OCI-LY3 (cell line): ENCODE measurements around the gene FGD3.
A peak's percentile ranks its signal among the peaks of the same experiment; 100 is the strongest.

ENCODE experiments used
- H2AFZ ChIP-seq: fragments of 200-600, 300-600 bp; shearing (Covaris generic); 2 replicates; pipeline ENCODE4 v1.6.0; 2014; ENCODE audit warnings: antibody characterized with exemption, low read depth, low read length
- H3K27ac ChIP-seq: fragments of 200-600, 300-600 bp; sonication (generic); 2 replicates; pipeline ENCODE4 v1.5.1; 2014; ENCODE audit warnings: mild to moderate bottlenecking, low read length, moderate library complexity, mixed read lengths
- H3K27me3 ChIP-seq: fragments of 200-600, 300-600 bp; sonication (generic); 2 replicates; pipeline ENCODE4 v1.6.1; 2014; ENCODE audit warnings: low read depth, low read length, mixed read lengths
- H3K36me3 ChIP-seq: fragments of 200-600, 300-600 bp; sonication (generic); replicated peaks from 2 replicates; pipeline ENCODE3; 2014; ENCODE audit warnings: low read depth, low read length, mixed read lengths
- H3K4me1 ChIP-seq: fragments of 300-600, 200-600 bp; sonication (generic); 2 replicates; pipeline ENCODE4 v1.6.1; 2014; ENCODE audit warnings: low read length, mixed read lengths
- H3K4me2 ChIP-seq: fragments of 200-600, 300-600 bp; sonication (generic); 2 replicates; pipeline ENCODE4 v1.6.1; 2014; ENCODE audit warnings: low read length, mixed read lengths
- H3K4me3 ChIP-seq: fragments of 300-600, 200-600 bp; sonication (generic); 2 replicates; pipeline ENCODE4 v1.5.1; 2014; ENCODE audit warnings: antibody characterized with exemption, mild to moderate bottlenecking, low read length, moderate library complexity
- H3K79me2 ChIP-seq: fragments of 300-600, 200-600 bp; shearing (Covaris generic); 2 replicates; pipeline ENCODE4 v1.6.1; 2014; ENCODE audit warnings: mild to moderate bottlenecking, low read length, mixed read lengths
- H3K9ac ChIP-seq: fragments of 300-600, 200-600 bp; shearing (Covaris generic); 2 replicates; pipeline ENCODE4 v1.6.0; 2014; ENCODE audit warnings: mild to moderate bottlenecking, low read length, moderate library complexity
- H3K9me3 ChIP-seq: fragments of 200-600, 300-600 bp; shearing (Covaris generic); 2 replicates; pipeline ENCODE4 v1.6.1; 2014; ENCODE audit warnings: low read length, mixed read lengths; ENCODE audit not compliant: insufficient read depth
- H4K20me1 ChIP-seq: fragments of 200-600, 300-600 bp; sonication (generic); 2 replicates; pipeline ENCODE4 v1.6.1; 2016; ENCODE audit warnings: low read length, mixed read lengths; ENCODE audit not compliant: insufficient read depth
- CTCF ChIP-seq: fragments of 200-600, 300-600 bp; sonication (generic); IDR thresholded peaks from 2 replicates; pipeline ENCODE4 v1.5.1; 2014; ENCODE audit warnings: antibody characterized with exemption, low read length, low read depth
- EZH2phosphoT487 ChIP-seq: fragments of 200-600 bp; shearing (Covaris generic); IDR thresholded peaks from 2 replicates; pipeline ENCODE4 v1.6.1; 2018; ENCODE audit warnings: antibody characterized with exemption, mixed run types, low read depth

The FGD3 gene

GRCh38 chr9:93002700-93003099 lies 55.4 kb downstream of the FGD3 start:
- no peak overlapping the region for H3K27ac ChIP-seq
- no peak for TF ChIP-seq EZH2phosphoT487
- TF ChIP-seq CTCF = no peak
- H2AFZ ChIP-seq = no peak overlapping the region
- no peak overlapping the region for H3K9ac ChIP-seq
- H3K4me3 ChIP-seq = no peak overlapping the region
- H3K36me3 ChIP-seq = no peaks in the 10 kb centered on the region
- no peaks in the 10 kb centered on the region for H4K20me1 ChIP-seq
- H3K9me3 ChIP-seq = no peaks in the 10 kb centered on the region
- no peaks in the 10 kb centered on the region for H3K79me2 ChIP-seq
- H3K4me1 ChIP-seq = peaks cover 4% of the 10 kb centered on the region; the same call in 1 of the 2 replicates
- H3K27me3 ChIP-seq = no peaks in the 10 kb centered on the region
- no peak overlapping the region for H3K4me2 ChIP-seq

GRCh38 chr9:93003552-93004407 lies 56.5 kb downstream of the FGD3 start:
- Histone ChIP-seq H3K36me3 (no peaks in the 10 kb centered on the region), H3K9me3 (no peaks in the 10 kb centered on the region), H3K4me3 (no peak overlapping the region), H3K4me1 (peaks cover 4% of the 10 kb centered on the region; the same call in 1 of the 2 replicates), H3K9ac (no peak overlapping the region), H3K4me2 (no peak overlapping the region), H4K20me1 (no peaks in the 10 kb centered on the region), H2AFZ (no peak overlapping the region), H3K27me3 (no peaks in the 10 kb centered on the region), H3K27ac (no peak overlapping the region), H3K79me2 (no peaks in the 10 kb centered on the region)
- TF ChIP-seq CTCF (peak; percentile 77), EZH2phosphoT487 (no peak)

- H3K9me3 ChIP-seq = no peaks in the 10 kb centered on the region
- TF ChIP-seq EZH2phosphoT487 (no peak), CTCF (no peak)
- no peak overlapping the region for H3K4me3 ChIP-seq
- no peak overlapping the region for H2AFZ ChIP-seq
- peaks cover 4% of the 10 kb centered on the region; the same call in 1 of the 2 replicates for H3K4me1 ChIP-seq
- H3K4me2 ChIP-seq = no peak overlapping the region
- H3K27ac ChIP-seq = no peak overlapping the region
- no peaks in the 10 kb centered on the region for H4K20me1 ChIP-seq
- no peaks in the 10 kb centered on the region for H3K79me2 ChIP-seq
- H3K27me3 ChIP-seq = no peaks in the 10 kb centered on the region
- H3K36me3 ChIP-seq = no peaks in the 10 kb centered on the region
- H3K9ac ChIP-seq = no peak overlapping the region
Measured at GRCh38 chr9:93004561-93004960, 57.2 kb downstream of the FGD3 start.

- H3K36me3 ChIP-seq = no peaks in the 10 kb centered on the region
- H3K27ac ChIP-seq = no peak overlapping the region
- H3K4me3 ChIP-seq = no peak overlapping the region
- H3K4me2 ChIP-seq = no peak overlapping the region
- H3K27me3 ChIP-seq = no peaks in the 10 kb centered on the region
- no peaks in the 10 kb centered on the region for H4K20me1 ChIP-seq
- no peak overlapping the region for H3K9ac ChIP-seq
- peaks cover 4% of the 10 kb centered on the region; the same call in 1 of the 2 replicates for H3K4me1 ChIP-seq
- no peaks in the 10 kb centered on the region for H3K79me2 ChIP-seq
- no peak overlapping the region for H2AFZ ChIP-seq
- H3K9me3 ChIP-seq = no peaks in the 10 kb centered on the region
- TF ChIP-seq EZH2phosphoT487 (no peak), CTCF (no peak)
Measured at GRCh38 chr9:93005876-93006275, 58.6 kb downstream of the FGD3 start.
